Activated CD4-positive, alpha-beta T cell treated with anti-CD3 and anti-CD28 coated beads, Interleukin-2, amount 50 U/mL, for 16 hours (primary cell): ENCODE results near the gene BPGM.

Source experiments
- DNase-seq: peaks from one replicate; pipeline ENCODE4 v3.0.0-alpha.2; 2020

Gene BPGM

GRCh38 chr7:134646425-134647305 is at the start of gene BPGM:
TSS of gene BPGM (plus strand) at chr7:134646853. CDS start at chr7:134661508, 14,655 bp downstream.
- DNase-seq, result peak; percentile 100

- DNase-seq, result no peak
Observed at GRCh38 chr7:134599371-134599770, 47.3 kb upstream of the BPGM start.

- DNase-seq, result no peak
Observed at GRCh38 chr7:134601459-134601858, 45.2 kb upstream of the BPGM start.

GRCh38 chr7:134602881-134603451 is 43.7 kb upstream of the BPGM start:
- no peak for DNase-seq

- peak; percentile 69 for DNase-seq
Observed at GRCh38 chr7:134605978-134606923, 40.4 kb upstream of the BPGM start.

GRCh38 chr7:134611611-134612151 is 35.0 kb upstream of the BPGM start:
- no peak for DNase-seq

- DNase-seq, result no peak
Observed at GRCh38 chr7:134612197-134612596, 34.5 kb upstream of the BPGM start.

GRCh38 chr7:134613623-134614347 is 32.9 kb upstream of the BPGM start:
- DNase-seq, result peak; percentile 86

- no peak for DNase-seq
Observed at GRCh38 chr7:134616611-134617010, 30.0 kb upstream of the BPGM start.

GRCh38 chr7:134618756-134619530 is 27.7 kb upstream of the BPGM start:
- no peak for DNase-seq

GRCh38 chr7:134619627-134620331 is 26.9 kb upstream of the BPGM start:
- DNase-seq, result no peak

- no peak for DNase-seq
Observed at GRCh38 chr7:134622303-134622995, 24.2 kb upstream of the BPGM start.

GRCh38 chr7:134623193-134623592 is 23.5 kb upstream of the BPGM start:
- DNase-seq, result no peak

- no peak for DNase-seq
Observed at GRCh38 chr7:134625550-134625949, 21.1 kb upstream of the BPGM start.

GRCh38 chr7:134627109-134627774 is 19.4 kb upstream of the BPGM start:
- no peak for DNase-seq

GRCh38 chr7:134627775-134628153 is 18.9 kb upstream of the BPGM start:
- no peak for DNase-seq

- no peak for DNase-seq
Observed at GRCh38 chr7:134629445-134629844, 17.2 kb upstream of the BPGM start.

- DNase-seq, result no peak
Observed at GRCh38 chr7:134630237-134630636, 16.4 kb upstream of the BPGM start.

- DNase-seq, result no peak
Observed at GRCh38 chr7:134630893-134631292, 15.8 kb upstream of the BPGM start.

- no peak for DNase-seq
Observed at GRCh38 chr7:134632052-134632451, 14.6 kb upstream of the BPGM start.
